NCI-H128 (cell line): ENCODE measurements around the gene BPIFB1.

ENCODE experiments used
- DNase-seq: peaks from one replicate; lab custom pipeline; 2025; ENCODE audit not compliant: unreplicated experiment; lab: John Stamatoyannopoulos, UW

Gene BPIFB1

GRCh38 chr20:33291830-33292355 is 8.9 kb downstream of the BPIFB1 start:
- peak; percentile 8 for DNase-seq

GRCh38 chr20:33296206-33296605 is 13.2 kb downstream of the BPIFB1 start:
- no peak for DNase-seq

- DNase-seq = no peak
Measured at GRCh38 chr20:33298391-33298790, 15.4 kb downstream of the BPIFB1 start.

- peak; percentile 12 for DNase-seq
Measured at GRCh38 chr20:33299111-33299603, 16.1 kb downstream of the BPIFB1 start.

- no peak for DNase-seq
Measured at GRCh38 chr20:33301192-33301930, 18.3 kb downstream of the BPIFB1 start.

- DNase-seq = no peak
Measured at GRCh38 chr20:33303595-33303994, 20.6 kb downstream of the BPIFB1 start.

DNA sequence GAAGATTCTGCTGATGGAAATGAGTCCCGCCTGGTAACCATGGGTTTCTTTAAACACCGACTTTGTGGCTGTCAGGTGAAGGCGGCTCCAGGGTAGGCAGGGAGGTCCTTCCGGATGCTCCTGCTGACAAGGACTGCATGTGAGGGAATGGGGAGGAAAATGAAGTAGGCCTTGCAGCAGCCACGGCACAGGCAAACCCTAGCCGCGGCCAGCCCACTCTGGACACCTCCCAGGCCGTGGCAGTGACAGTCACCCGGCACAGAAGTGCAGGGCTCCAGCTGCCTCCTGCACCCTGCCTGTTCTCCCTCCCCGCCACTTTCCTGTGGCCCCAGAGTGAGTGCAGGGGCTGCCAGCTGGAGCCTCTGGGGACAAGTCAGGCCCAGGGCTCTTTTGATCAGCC is 21.0 kb downstream of the BPIFB1 start:
- DNase-seq = no peak

- DNase-seq = no peak
Measured at GRCh38 chr20:33305589-33306057, 22.6 kb downstream of the BPIFB1 start.

DNA sequence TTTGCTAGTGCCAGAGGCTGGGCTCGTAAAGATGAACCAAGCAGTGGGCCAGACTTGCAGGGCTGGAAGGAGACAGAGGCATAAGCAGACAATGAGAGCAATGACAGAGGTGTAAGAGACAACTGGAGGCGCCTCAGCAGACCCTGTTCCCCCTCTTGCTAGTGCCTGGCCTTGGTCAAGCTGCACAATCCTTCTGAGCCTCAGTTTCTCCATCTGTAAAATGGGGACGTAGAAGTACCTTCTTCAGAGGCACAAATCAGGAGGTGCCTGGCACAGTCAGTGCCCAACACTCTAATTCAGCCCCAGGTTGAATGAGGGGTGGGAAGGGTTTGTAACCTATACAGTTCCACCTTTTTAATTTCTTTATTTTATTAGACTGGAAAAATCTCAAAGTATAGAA is 23.2 kb downstream of the BPIFB1 start:
- DNase-seq = no peak

DNA sequence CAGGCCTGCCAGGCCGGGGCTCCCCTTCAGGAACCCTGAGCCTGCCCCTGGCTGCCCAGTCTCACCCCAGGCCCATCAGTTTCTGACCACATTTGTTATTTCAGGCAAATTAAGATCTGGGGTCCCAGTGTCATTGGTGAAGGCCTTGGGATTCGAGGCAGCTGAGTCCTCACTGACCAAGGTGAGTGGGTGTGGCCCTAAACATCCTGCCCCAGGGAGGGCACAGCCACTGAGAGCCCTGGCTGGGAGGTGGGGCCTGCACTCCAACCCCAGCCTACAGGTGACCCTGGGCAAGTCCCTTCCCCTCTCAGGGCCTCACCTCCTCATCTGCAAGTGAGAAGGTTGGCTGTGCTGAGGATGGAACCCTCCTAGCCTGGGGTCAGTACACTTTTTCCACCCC is 23.8 kb downstream of the BPIFB1 start:
- no peak for DNase-seq

DNA sequence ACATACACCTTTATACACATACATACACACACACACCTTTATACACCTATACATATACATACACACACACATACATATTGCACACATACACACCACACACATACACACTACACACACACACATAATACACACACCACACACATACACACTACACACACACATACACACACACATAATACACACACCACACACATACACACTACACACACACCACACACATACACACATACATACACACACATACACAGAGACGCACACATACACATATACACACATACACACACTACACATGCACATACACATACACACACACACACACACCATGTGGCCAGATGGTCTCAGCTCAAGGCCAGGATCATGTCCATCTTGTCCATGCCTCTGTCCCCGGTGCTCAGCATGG is 25.7 kb downstream of the BPIFB1 start:
- no peak for DNase-seq

DNA sequence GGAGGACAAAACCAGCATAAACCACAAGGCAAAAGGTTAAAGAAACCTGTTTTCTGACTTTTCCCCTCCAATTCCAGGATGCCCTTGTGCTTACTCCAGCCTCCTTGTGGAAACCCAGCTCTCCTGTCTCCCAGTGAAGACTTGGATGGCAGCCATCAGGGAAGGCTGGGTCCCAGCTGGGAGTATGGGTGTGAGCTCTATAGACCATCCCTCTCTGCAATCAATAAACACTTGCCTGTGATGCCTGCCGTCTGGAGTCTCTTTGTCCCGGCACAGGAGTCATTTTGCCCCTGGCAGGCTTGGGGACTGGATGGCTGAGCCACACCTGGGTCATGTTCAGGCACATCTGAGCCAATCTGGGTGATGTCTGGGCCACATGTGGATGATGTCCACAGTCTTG is 26.6 kb downstream of the BPIFB1 start:
- no peak for DNase-seq

DNA sequence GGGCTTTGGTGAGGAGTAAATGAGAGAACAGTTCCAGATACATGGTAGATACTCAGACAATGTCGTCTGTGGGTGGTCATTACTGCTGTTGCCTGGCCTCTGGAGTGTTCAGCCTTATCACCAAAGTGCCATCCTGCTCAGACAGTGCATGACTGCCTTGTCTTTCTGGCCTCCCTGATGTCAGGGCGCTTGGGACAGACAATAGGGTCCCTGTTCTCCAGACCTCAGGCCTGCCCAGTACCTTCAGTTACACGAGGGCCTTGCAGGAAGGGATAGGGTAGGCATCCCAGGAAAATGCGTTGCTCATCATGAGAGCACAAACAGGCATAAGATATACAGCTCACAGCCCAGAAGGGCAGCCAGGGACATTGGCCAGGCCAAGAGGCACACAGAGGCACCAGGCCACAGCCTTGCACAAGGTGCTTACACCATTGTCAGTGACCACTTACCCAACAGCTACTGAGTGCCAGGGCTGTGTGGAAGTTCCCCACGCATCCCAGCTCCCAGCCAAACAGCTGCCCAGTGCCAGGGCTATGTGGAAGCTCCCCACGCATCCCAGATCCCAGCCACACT is 27.4 kb downstream of the BPIFB1 start:
- no peak for DNase-seq

DNA sequence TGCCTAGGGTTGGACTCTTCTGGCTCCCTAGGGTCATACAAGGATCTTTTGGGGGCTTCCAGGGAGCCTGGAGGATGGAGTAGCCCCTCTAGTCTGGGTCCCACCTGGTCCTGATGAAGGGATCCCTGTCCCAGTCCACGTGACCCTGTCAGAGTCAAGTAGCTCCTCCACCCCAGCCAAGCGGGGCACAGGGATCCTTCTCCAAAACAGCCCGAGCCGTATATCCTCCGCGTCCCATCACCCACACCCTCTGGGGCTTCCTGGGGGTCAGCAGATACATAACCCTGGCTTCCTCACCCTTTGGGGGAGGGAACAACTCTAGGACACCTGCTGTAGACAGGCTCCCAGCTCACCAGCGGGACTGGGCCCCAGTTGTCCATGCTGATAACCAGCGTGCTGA is 28.0 kb downstream of the BPIFB1 start:
- no peak for DNase-seq

GRCh38 chr20:33311996-33312395 is 29.0 kb downstream of the BPIFB1 start:
- no peak for DNase-seq

GRCh38 chr20:33312583-33312982 is 29.6 kb downstream of the BPIFB1 start:
- DNase-seq = no peak

DNA sequence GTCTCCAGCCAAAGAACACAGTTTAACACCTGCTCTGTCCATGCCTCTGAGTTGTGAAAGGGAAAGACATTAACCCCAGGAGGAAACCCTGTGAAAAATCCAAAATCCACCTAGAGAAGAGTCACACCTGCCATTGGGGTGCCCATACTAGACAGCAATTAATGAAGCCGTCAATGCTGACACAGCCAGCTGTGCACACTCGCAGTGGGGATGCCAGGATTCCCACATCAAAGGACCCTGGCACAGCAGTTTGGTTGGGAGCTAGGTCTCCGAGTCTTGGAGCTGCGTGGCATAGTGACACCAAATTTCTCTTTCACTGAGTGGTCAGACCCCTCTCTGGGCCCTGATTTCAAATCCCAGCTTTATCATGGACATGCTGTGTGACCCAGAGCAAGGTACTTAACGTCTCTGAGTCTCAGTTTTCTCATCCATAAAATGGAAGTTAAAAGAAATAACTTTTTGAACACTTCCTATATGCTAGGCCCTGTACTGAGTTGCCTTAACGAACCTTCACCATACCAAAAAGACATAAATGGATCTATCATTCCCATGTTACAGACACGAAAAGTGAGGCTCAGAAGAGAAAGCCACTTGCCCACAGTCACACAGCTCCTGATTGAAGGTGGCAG is 30.8 kb downstream of the BPIFB1 start:
- DNase-seq = no peak

DNA sequence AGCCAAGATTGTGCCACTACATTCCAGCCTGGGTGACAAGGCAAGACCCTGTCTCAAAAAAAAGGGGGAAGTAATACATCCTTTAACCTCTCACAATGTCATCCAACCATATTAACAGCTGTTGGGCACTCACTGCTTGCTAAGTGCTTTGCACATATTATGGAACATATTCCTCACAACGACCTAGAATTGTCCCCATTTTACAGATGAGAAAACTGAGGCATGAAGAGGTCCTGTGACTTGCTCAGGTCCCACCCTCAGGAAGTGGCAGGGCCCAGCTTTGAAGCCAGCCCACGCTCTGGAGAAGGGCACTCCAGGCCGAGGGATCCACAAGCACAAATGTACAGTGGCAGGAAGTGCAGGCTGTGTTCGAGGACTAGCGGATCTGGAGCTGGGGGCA is 33.3 kb downstream of the BPIFB1 start:
- no peak for DNase-seq

DNA sequence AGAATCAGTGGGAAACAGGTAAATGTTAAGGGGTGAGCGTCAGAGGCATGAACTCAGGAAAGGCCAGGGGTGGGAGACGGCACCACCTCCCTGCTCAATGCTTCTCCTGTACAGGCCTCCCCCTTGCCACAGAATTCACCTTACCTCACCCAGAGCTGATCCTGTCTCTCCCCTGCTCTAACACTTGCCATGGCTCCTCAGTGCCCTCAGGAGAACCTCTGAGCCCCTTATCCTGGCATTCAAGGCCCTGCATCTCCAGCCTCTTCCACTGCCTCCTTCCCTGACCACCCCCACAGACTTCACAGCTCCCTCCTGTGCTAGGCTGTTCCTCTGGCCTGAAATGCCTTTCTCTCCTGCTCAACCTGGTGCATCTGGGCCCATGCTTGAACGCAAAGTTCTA is 33.9 kb downstream of the BPIFB1 start:
- DNase-seq = no peak

DNA sequence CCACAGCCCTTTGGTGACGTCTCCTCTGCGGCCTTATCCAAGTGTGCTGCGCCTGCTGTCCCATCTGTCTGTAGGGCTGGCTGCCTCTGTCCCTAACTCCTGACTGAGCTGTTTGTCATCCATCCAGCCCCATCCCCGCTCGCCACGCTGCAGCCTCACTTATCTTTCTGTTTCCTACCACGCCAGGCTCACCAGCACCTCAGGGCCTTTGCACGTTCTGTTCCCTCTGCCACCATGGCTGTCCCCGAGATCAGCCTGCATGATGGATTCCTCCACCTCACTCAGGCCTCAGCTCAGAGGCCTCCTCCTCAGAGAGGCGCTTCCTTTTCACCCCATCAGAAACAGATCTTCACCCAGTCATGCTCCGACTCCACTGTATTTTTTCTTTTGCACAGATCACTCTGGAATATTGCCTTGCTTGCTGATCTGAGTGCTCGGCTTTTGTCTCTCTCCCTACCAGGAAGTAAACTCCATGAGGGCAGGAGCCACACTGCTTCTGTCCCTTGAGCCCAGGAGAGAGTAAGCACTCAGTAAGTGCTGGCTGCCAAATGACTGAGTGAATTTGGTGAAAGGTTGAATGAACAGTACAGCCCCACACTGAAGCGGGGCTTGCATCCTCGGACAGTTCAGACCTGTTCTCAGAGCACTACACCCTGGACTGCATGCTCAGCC is 34.5 kb downstream of the BPIFB1 start:
- no peak for DNase-seq

DNA sequence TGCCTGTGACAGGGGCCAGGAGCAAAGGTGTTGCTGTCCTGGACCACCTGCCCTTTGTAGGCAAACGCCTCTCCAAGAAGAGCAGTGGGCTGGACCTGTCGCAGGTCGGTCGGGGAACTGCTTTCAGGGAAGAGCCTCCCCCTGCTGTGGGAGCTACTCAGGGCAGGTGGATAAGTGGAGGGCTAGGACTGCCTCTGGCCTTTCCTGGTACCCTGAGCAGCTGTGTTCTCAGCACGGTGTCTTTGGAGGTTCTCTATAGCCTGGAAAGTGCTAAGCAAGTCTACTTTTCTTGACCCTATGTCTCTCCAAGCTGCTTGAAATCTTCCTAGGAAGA is 35.0 kb downstream of the BPIFB1 start:
- no peak for DNase-seq

DNA sequence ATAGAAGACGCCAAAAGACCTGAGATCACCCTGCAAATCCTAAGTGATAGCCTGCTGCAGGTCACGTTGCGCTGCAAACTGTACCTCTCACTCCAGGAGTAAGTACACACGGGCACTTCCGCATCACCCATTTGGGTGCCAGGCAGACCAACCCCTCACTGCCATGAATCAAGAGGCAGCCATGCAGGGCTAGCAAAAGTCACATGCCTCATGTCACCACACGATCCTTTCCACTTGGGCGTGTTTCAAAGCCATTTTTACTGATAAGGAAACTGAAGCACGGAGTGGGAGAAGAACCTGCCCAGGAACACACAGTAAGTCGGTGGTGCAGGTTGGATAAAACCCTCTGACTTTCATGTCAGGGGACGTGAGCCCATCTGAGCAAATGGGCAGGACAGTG is 37.0 kb downstream of the BPIFB1 start:
- DNase-seq = no peak
